ENCODE data around the gene OLFML2B. TPM values are rescaled to one million over a fixed set of nuclear protein-coding genes. Genes with fewer than 3 reads are reported as not detected.

The OLFML2B gene
- total and polyA plus RNA-seq, 2 donors (not counting 1 experiment from before 2014, with no cell fraction given) = 5.1 to 7.2 TPM

- Histone ChIP-seq H3K9me3 (ENCODE audit: control insufficient read depth, insufficient read depth, low read depth, low read length) (no peaks in the 10 kb centered on the region), H3K79me2 (ENCODE audit: control insufficient read depth, insufficient read depth, low read length) (no peaks in the 10 kb centered on the region), H4K20me1 (ENCODE audit: control insufficient read depth, extremely low read depth, insufficient read depth, low read length) (no peaks in the 10 kb centered on the region), H3K36me3 (ENCODE audit: control insufficient read depth, insufficient read depth, low read length) (no peaks in the 10 kb centered on the region), H3K9ac (ENCODE audit: insufficient read depth, low read length) (no peak overlapping the region), H3K27ac (ENCODE audit: insufficient read depth, low read length) (no peak overlapping the region), H3K4me3 (replicated peaks in 1 of 4; ENCODE audit: control extremely low read depth in 1 of 4, insufficient read depth in 1 of 4, low read depth in 3 of 4, low read length in 4 of 4) (no peak overlapping the region), H3K27me3 (ENCODE audit: control insufficient read depth, insufficient read depth, low read length) (no peaks in the 10 kb centered on the region), H2AFZ (ENCODE audit: low read length) (no peak overlapping the region), H3K4me1 (ENCODE audit: control insufficient read depth, extremely low read depth, insufficient read depth, low read length) (peaks cover 9% of the 10 kb centered on the region), H3K4me2 (ENCODE audit: extremely low read depth, insufficient read depth, low read length) (no peak overlapping the region)
- TF ChIP-seq EZH2 (IDR thresholded peaks at IDR 0.05; ENCODE audit: low read length, missing control alignments) (no peak), CTCF (conservative IDR thresholded peaks at IDR 0.05 in 1 of 2, IDR thresholded peaks at IDR 0.05 in 1 of 2; ENCODE audit: low read depth in 1 of 2, low read length in 2 of 2) (no peak)
- peak in 1 of 2 donors; percentile 30 for DNase-seq (ENCODE audit: low read depth in 2 of 2)
Measured at GRCh38 chr1:162016631-162017030, 7.0 kb downstream of the OLFML2B start.

GRCh38 chr1:162015196-162015595 is 8.5 kb downstream of the OLFML2B start:
- H4K20me1 ChIP-seq (ENCODE audit: control insufficient read depth, extremely low read depth, insufficient read depth, low read length) = no peaks in the 10 kb centered on the region
- H3K36me3 ChIP-seq (ENCODE audit: control insufficient read depth, insufficient read depth, low read length) = no peaks in the 10 kb centered on the region
- no peak overlapping the region for H3K9ac ChIP-seq (ENCODE audit: insufficient read depth, low read length)
- H3K4me2 ChIP-seq (ENCODE audit: extremely low read depth, insufficient read depth, low read length) = no peak overlapping the region
- H3K79me2 ChIP-seq (ENCODE audit: control insufficient read depth, insufficient read depth, low read length) = no peaks in the 10 kb centered on the region
- no peaks in the 10 kb centered on the region for H3K27me3 ChIP-seq (ENCODE audit: control insufficient read depth, insufficient read depth, low read length)
- no peak overlapping the region for H3K4me3 ChIP-seq (replicated peaks in 1 of 4; ENCODE audit: control extremely low read depth in 1 of 4, insufficient read depth in 1 of 4, low read depth in 3 of 4, low read length in 4 of 4)
- peaks cover 9% of the 10 kb centered on the region for H3K4me1 ChIP-seq (ENCODE audit: control insufficient read depth, extremely low read depth, insufficient read depth, low read length)
- no peak overlapping the region for H3K27ac ChIP-seq (ENCODE audit: insufficient read depth, low read length)
- no peaks in the 10 kb centered on the region for H3K9me3 ChIP-seq (ENCODE audit: control insufficient read depth, insufficient read depth, low read depth, low read length)
- no peak overlapping the region for H2AFZ ChIP-seq (ENCODE audit: low read length)
- DNase-seq (ENCODE audit: low read depth in 2 of 2) = no peak
- TF ChIP-seq EZH2 (IDR thresholded peaks at IDR 0.05; ENCODE audit: low read length, missing control alignments) (no peak), CTCF (conservative IDR thresholded peaks at IDR 0.05 in 1 of 2, IDR thresholded peaks at IDR 0.05 in 1 of 2; ENCODE audit: low read depth in 1 of 2, low read length in 2 of 2) (no peak)

- Histone ChIP-seq H2AFZ (ENCODE audit: low read length) (no peak overlapping the region), H3K9me3 (ENCODE audit: control insufficient read depth, insufficient read depth, low read depth, low read length) (no peaks in the 10 kb centered on the region), H3K4me2 (ENCODE audit: extremely low read depth, insufficient read depth, low read length) (no peak overlapping the region), H3K27ac (ENCODE audit: insufficient read depth, low read length) (no peak overlapping the region), H3K4me1 (ENCODE audit: control insufficient read depth, extremely low read depth, insufficient read depth, low read length) (peaks cover 6% of the 10 kb centered on the region), H3K27me3 (ENCODE audit: control insufficient read depth, insufficient read depth, low read length) (no peaks in the 10 kb centered on the region), H3K4me3 (replicated peaks in 1 of 4; ENCODE audit: control extremely low read depth in 1 of 4, insufficient read depth in 1 of 4, low read depth in 3 of 4, low read length in 4 of 4) (no peak overlapping the region), H3K36me3 (ENCODE audit: control insufficient read depth, insufficient read depth, low read length) (no peaks in the 10 kb centered on the region), H3K79me2 (ENCODE audit: control insufficient read depth, insufficient read depth, low read length) (no peaks in the 10 kb centered on the region), H4K20me1 (ENCODE audit: control insufficient read depth, extremely low read depth, insufficient read depth, low read length) (no peaks in the 10 kb centered on the region), H3K9ac (ENCODE audit: insufficient read depth, low read length) (no peak overlapping the region)
- no peak for DNase-seq (ENCODE audit: low read depth in 2 of 2)
- no peak for TF ChIP-seq EZH2 (IDR thresholded peaks at IDR 0.05; ENCODE audit: low read length, missing control alignments)
- TF ChIP-seq CTCF (conservative IDR thresholded peaks at IDR 0.05 in 1 of 2, IDR thresholded peaks at IDR 0.05 in 1 of 2; ENCODE audit: low read depth in 1 of 2, low read length in 2 of 2) = no peak
Measured at GRCh38 chr1:162014202-162014601, 9.5 kb downstream of the OLFML2B start.
